HepG2 (cell line): ENCODE results near the gene HAGHL. TPM values are rescaled to one million over a fixed set of nuclear protein-coding genes. Genes with fewer than 3 reads are reported as not detected.

Experiments
- ATAC-seq: fragments of 200-7000 bp; cut with Tn5 transposase; 3 replicates; pipeline ENCODE4 v1.9.1; 2020; ENCODE audit warnings: mild to moderate bottlenecking, moderate library complexity
- BruUV-seq: library from RNA; stranded (reverse); fragments of 400-500 nt; replicated peaks from 2 replicates; lab custom pipeline; 2021; lab: Mats Ljungman, UMichigan
- CTCF ChIA-PET: fragments of 300-600 bp; formaldehyde crosslinking; extraction: SDS; loops from one replicate; lab custom pipeline; 2021; ENCODE audit warnings: low total read pairs, inconsistent platforms, low intra/inter-chr PET ratio; lab: Yijun Ruan, JAX
- POLR2A ChIA-PET: fragments of 350-600 bp; sonication (Branson Sonifier 250); formaldehyde crosslinking; loops from one replicate; lab custom pipeline; 2020; ENCODE audit warnings: antibody characterized with exemption, inconsistent platforms; lab: Yijun Ruan, JAX
- DNase-seq: peaks from one replicate; pipeline ENCODE4 v3.0.0-alpha.2; 2015; ENCODE audit warnings: low spot score
- FAIRE-seq: peaks from 3 replicates; lab custom pipeline; 2011; peaks lifted over from hg19 to GRCh38; lab: Jason Lieb, UNC
- H2AFZ ChIP-seq: one replicate; pipeline ENCODE4 v1.6.1; 2011; ENCODE audit warnings: low read length, inconsistent platforms
- H3K27ac ChIP-seq: fragments of 300-600 bp; 3 replicates; pipeline ENCODE4 v1.8.0; 2011; ENCODE audit warnings: mixed run types, mild to moderate bottlenecking, mixed read lengths, low read length, inconsistent platforms; ENCODE audit not compliant: insufficient read depth; ENCODE audit errors: extremely low read length
- H3K27me3 ChIP-seq, 2 experiments: fragments of 200-600 bp in 1 of 2; 2 replicates in 1 of 2; 3 replicates in 1 of 2; pipeline versions ENCODE4 v1.6.0 to v1.8.0; 2011; ENCODE audit warnings: low read length in 2 of 2, mild to moderate bottlenecking in 2 of 2, moderate library complexity in 2 of 2, inconsistent platforms in 1 of 2; ENCODE audit not compliant: insufficient read depth in 2 of 2, control insufficient read depth in 1 of 2
- H3K36me3 ChIP-seq, 2 experiments: fragments of 200-600 bp in 1 of 2; replicated peaks in 1 of 2; 2 replicates in 1 of 2; 3 replicates in 1 of 2; pipeline versions ENCODE4 v1.5.1 to v1.8.0; 2011; ENCODE audit warnings: low read length in 2 of 2, inconsistent platforms in 1 of 2; ENCODE audit not compliant: insufficient read depth in 2 of 2, control insufficient read depth in 1 of 2
- H3K4me1 ChIP-seq: 2 replicates; pipeline ENCODE4 v1.5.1; 2012; ENCODE audit warnings: low read length, inconsistent platforms; ENCODE audit not compliant: insufficient read depth
- H3K4me2 ChIP-seq: 2 replicates; pipeline ENCODE4 v1.6.0; 2011; ENCODE audit warnings: low read depth, low read length, inconsistent platforms
- H3K4me3 ChIP-seq, 3 experiments: fragments of 200-600 bp in 1 of 3; sonication (generic), shearing (Covaris generic) in 1 of 3; replicated peaks in 1 of 3; 2 replicates each; pipeline ENCODE4 v1.5.1; 2011 to 2016; ENCODE audit warnings: low read length in 3 of 3, inconsistent platforms in 2 of 3, low read depth in 2 of 3, mild to moderate bottlenecking in 2 of 3, control low read depth in 1 of 3, mixed read lengths in 1 of 3; ENCODE audit not compliant: insufficient read depth in 1 of 3
- H3K79me2 ChIP-seq: one replicate; pipeline ENCODE4 v1.6.1; 2011; ENCODE audit warnings: low read length, inconsistent platforms; ENCODE audit not compliant: insufficient read depth
- H3K9ac ChIP-seq: 2 replicates; pipeline ENCODE4 v1.6.0; 2011; ENCODE audit warnings: mild to moderate bottlenecking, low read depth, low read length, inconsistent platforms; ENCODE audit not compliant: insufficient read depth
- H3K9me3 ChIP-seq: 2 replicates; pipeline ENCODE4 v1.5.1; 2012; ENCODE audit warnings: mild to moderate bottlenecking, low read length
- H4K20me1 ChIP-seq: 2 replicates; pipeline ENCODE4 v1.6.0; 2011; ENCODE audit warnings: inconsistent platforms, mild to moderate bottlenecking, low read length, moderate library complexity; ENCODE audit not compliant: insufficient read depth
- AGO1 ChIP-seq: fragments of 200-400 bp; formaldehyde crosslinking; IDR thresholded peaks from 2 replicates; pipeline ENCODE4 v1.6.1; 2017; ENCODE audit warnings: mild to moderate bottlenecking, low read depth, low read length, moderate library complexity; ENCODE audit not compliant: poor library complexity, severe bottlenecking
- AGO2 ChIP-seq: fragments of 200-400 bp; formaldehyde crosslinking; optimal IDR thresholded peaks from 2 replicates; pipeline ENCODE3; 2017; ENCODE audit warnings: mild to moderate bottlenecking, low read depth, low read length, moderate library complexity
- FOXA1 ChIP-seq, 2 experiments: fragments of 450-650 bp in 1 of 2; sonication (generic) in 1 of 2; formaldehyde crosslinking in 1 of 2; IDR thresholded peaks; 2 replicates each; pipeline versions ENCODE4 v1.4.0 to v1.6.1; 2016 to 2020; ENCODE audit warnings: missing genetic modification reagents in 1 of 2
- GABPB1 ChIP-seq: IDR thresholded peaks from 2 replicates; pipeline ENCODE4 v1.6.1; 2016; ENCODE audit warnings: mild to moderate bottlenecking, missing genetic modification reagents, moderate library complexity, missing compliant biosample characterization
- POLR2A ChIP-seq, 2 experiments: IDR thresholded peaks; 2 replicates each; pipeline ENCODE4 v1.6.1; 2011; ENCODE audit warnings: low read depth in 2 of 2, low read length in 2 of 2, mild to moderate bottlenecking in 1 of 2, moderate library complexity in 1 of 2; ENCODE audit not compliant: insufficient read depth in 1 of 2
- ZNF678 ChIP-seq: sonication (generic); formaldehyde crosslinking; IDR thresholded peaks from 2 replicates; pipeline ENCODE4 v1.4.0; 2020; ENCODE audit warnings: mild to moderate bottlenecking, missing genetic modification reagents
- WGBS: methylation state at CpG from one replicate; pipeline ENCODE4 v1.1.6; 2017; ENCODE audit warnings: low lambda C conversion rate; 5-methylcytosine and 5-hydroxymethylcytosine counted together
- in situ Hi-C: cut with HindIII; loops from 2 replicates; pipeline ENCODE4 v1.10.0; 2017; ENCODE audit warnings: low pct_unique_long_range_greater_than_20kb; ENCODE audit not compliant: extremely low pct_ligation_motif_present
- intact Hi-C: fragments of 100-400 bp; cut with micrococcal nuclease; formaldehyde crosslinking; loops from one replicate; pipeline ENCODE4 v1.10.0; 2022; ENCODE audit not compliant: unreplicated experiment
- polyA plus RNA-seq, 8 experiments: library from polyadenylated mRNA; depleted of rRNA in 3 of 8; stranded (reverse) in 7 of 8; unstranded in 1 of 8; fragments of >200 nt; fragmentation: Illumina TruSeq in 4 of 8; extraction: Trizol in 4 of 8; gene quantifications; 2 replicates each; pipeline versions ENCODE4 v1.2.1 to v1.2.3, GENCODE V29; 2011 to 2016; ENCODE audit warnings: low read depth in 4 of 8, missing spikeins in 1 of 8, mixed read lengths in 1 of 8; ENCODE audit not compliant: insufficient read depth in 1 of 8
- total RNA-seq, 5 experiments: library from RNA; depleted of rRNA; stranded (reverse); fragments of >200 nt; fragmentation: Illumina TruSeq; extraction: Trizol; gene quantifications; 2 replicates each; pipeline ENCODE4 v1.2.3, GENCODE V29; 2016; ENCODE audit warnings: low read depth in 1 of 5

Gene HAGHL
- total and polyA plus RNA-seq, 2 of the 13 experiments (the other 11 are each of a cell fraction or from before 2014, with no cell fraction given): 3.4 to 8.4 TPM

DNA sequence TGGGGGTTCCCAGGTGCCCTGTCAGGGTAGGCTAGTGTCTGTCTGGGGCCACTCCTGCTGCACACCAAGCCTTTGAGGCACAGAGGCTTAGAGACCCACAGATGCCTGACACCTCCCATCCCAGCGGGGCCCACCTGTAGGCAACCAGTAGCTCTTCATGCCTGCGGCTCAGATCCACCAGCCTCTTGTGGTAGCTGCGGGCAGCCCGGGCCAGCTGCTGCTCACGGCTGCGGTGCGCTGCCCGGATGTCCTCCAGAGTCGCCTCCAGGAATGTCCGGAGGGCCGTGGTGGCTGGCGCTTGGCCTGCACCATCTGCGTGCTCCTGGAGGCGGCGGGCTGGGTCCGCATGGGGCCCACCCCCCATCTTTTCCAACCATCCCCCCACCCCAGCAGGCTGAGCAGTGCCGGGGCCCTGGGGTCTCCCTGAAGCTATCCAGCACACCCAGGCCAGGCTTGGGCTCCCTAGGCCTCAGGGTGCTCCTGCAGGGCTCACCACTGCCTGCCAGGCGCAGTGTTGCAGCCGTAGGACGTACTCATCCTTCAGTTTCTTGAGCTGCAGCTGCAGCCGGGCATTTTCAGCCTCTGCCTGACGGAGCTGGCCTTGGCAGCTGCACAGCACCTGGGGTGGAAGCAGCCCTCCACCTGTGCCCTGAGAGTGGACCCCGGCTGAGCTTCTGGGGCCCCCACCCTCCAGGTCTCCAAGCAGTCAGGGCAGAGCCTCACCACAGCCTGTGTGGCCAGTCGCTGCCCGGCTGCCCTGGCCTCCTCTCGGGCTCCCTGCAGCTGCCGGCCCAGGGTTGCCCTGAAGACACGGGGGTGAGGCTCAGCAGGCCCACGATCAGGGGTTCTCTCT is 2.5 kb upstream of the HAGHL start (continued):
- peak; percentile 12; the same call in 1 of the 2 replicates for TF ChIP-seq GABPB1 (CRISPR knock-in tag)
- TF ChIP-seq AGO2: peak; percentile 81

DNA sequence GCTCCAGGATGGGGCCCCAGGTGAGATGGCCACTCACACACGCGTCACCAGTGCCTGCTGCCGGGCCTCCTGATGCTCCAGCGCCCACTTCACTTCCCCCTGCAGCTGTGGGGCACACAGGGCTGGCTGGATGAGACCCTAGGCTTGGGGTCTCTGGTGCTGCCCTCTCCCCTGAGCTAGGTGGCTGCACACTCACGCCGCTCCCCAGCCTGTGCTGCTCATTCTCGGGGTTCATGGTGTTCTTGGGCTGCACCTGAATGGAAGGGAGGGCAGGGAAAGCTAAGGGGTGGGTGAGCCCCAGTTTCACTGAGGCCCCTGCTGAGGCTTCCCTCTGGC is 1.9 kb upstream of the HAGHL start:
- CTCF ChIA-PET: no interaction called here

More for the DNA sequence above, 1.9 kb upstream of the HAGHL start:
- Histone ChIP-seq H3K79me2 (no peaks in the 10 kb centered on the region), H3K27ac (no peak overlapping the region), H3K4me3 (no peak overlapping the region), H3K9me3 (no peaks in the 10 kb centered on the region), H4K20me1 (no peaks in the 10 kb centered on the region), H3K4me1 (peaks cover 23% of the 10 kb centered on the region), H3K27me3 (peaks cover 0 to 3% of the 10 kb centered on the region in 2 experiments; a peak in 1 of 5 replicates), H3K36me3 (no peaks in the 10 kb centered on the region), H3K4me2 (no peak overlapping the region)
- ATAC-seq: no peak
- in situ Hi-C loops (no loop called here), intact Hi-C loops (no loop called here)
- no peak for DNase-seq
- POLR2A ChIA-PET: interaction anchor here (2.2 to 2.6 kb wide), 2 partner anchors 9 to 16 kb away, joined by 7 to 14 read pairs; partner anchors contain the start of gene CIAO3
- FAIRE-seq: no peak
- TF ChIP-seq POLR2A (IDR thresholded peaks at IDR 0.05; ENCODE audit: insufficient read depth in 1 of 2, low read depth in 2 of 2, low read length in 2 of 2): 0 out of 4 replicates have a peak, but pooled peaks of 1 of the 2 experiments have one; percentile 17
- peak; percentile 67 for TF ChIP-seq AGO2
- no peak for TF ChIP-seq FOXA1 (IDR thresholded peaks at IDR 0.05)
- TF ChIP-seq FOXA1 (CRISPR knock-in tag; IDR thresholded peaks at IDR 0.05): no peak
- peak; percentile 52 for TF ChIP-seq AGO1
- no peak for TF ChIP-seq ZNF678
- TF ChIP-seq, all 625 proteins: peak for 3
- 49% methylated on average over 6 of the region's 7 CpGs for WGBS
- Histone ChIP-seq H3K9ac (no peak overlapping the region), H2AFZ (no peak overlapping the region)
- BruUV-seq: no TSS peak
